ENCODE results near the gene PCYT1A. TPM values are rescaled to one million over a fixed set of nuclear protein-coding genes. Genes with fewer than 3 reads are reported as not detected.
A peak's percentile ranks its signal among the peaks of the same experiment; 100 is the strongest.
"Not testable (repeated sequence)": the region's sequence is repeated elsewhere in the genome, so short reads cannot be mapped to it uniquely, and the experiment has no call there.

Gene PCYT1A
- total and polyA plus RNA-seq, 12 donors, result 21.0 to 121 (median 102) TPM

- peaks cover 0 to 4% (median 0%) of the 10 kb centered on the region in 9 donors for H3K4me1 ChIP-seq
- intact Hi-C loops (cut with DNase I), result loop anchor here in 8 of 10 donors (5.0 to 10.0 kb wide), 3 partner anchors 260 to 268 kb away; partner anchors contain the start of gene SMCO1 (in 6 of the 8)
- WGBS, 2 donors, result 80 to 85% methylated on average over 5 of the region's 5 CpGs
- no peaks in the 10 kb centered on the region for H3K27me3 ChIP-seq
- no peak for DNase-seq
- H3K27ac ChIP-seq, result no peak overlapping the region
- no peak for TF ChIP-seq CTCF (IDR thresholded peaks at IDR 0.05)
- H3K9me3 ChIP-seq, result no peaks in the 10 kb centered on the region
- H3K36me3 ChIP-seq, result peaks cover 0 to 67% (median 22%) of the 10 kb centered on the region in 9 donors
- H3K4me3 ChIP-seq, result no peak overlapping the region
- ATAC-seq, result no peak
Observed at GRCh38 chr3:196254376-196255283, 32.9 kb downstream of the PCYT1A start.

- ATAC-seq (peak in 2 of 8 donors; percentile 14 to 66), DNase-seq (no peak)
- TF ChIP-seq CTCF (IDR thresholded peaks at IDR 0.05), result no peak
- Histone ChIP-seq H3K4me3 (no peak overlapping the region), H3K36me3 (peaks cover 0 to 74% (median 29%) of the 10 kb centered on the region in 9 donors), H3K27me3 (no peaks in the 10 kb centered on the region), H3K27ac (no peak overlapping the region), H3K4me1 (peaks cover 0 to 4% (median 0%) of the 10 kb centered on the region in 9 donors), H3K9me3 (no peaks in the 10 kb centered on the region)
- WGBS, 2 donors, result 98% methylated on average over 16 of the region's 16 CpGs
- intact Hi-C loops (cut with DNase I), result loop anchor here in 6 of 10 donors (5.0 to 10.0 kb wide), 3 partner anchors 263 to 270 kb away; partner anchors contain the start of gene SMCO1 (in 4 of the 6)
Observed at GRCh38 chr3:196251918-196252317, 35.6 kb downstream of the PCYT1A start.

GRCh38 chr3:196246612-196247308 lies 40.8 kb downstream of the PCYT1A start:
- ATAC-seq (no peak), DNase-seq (no peak)
- WGBS, 2 donors, result 89 to 94% methylated on average over 12 to 13 of the region's 13 CpGs
- no peak for TF ChIP-seq CTCF (IDR thresholded peaks at IDR 0.05)
- peaks cover 0 to 3% (median 0%) of the 10 kb centered on the region in 9 donors for H3K4me1 ChIP-seq
- no peaks in the 10 kb centered on the region for H3K27me3 ChIP-seq
- H3K4me3 ChIP-seq, result no peak overlapping the region
- peaks cover 0 to 63% (median 32%) of the 10 kb centered on the region in 9 donors for H3K36me3 ChIP-seq
- H3K9me3 ChIP-seq, result no peaks in the 10 kb centered on the region
- H3K27ac ChIP-seq, result peak overlapping the region in 1 of 10 donors; percentile 10
- intact Hi-C loops (cut with DNase I), result loop anchor here in 1 of 10 donors (10.0 kb wide), 1 partner anchor 278 kb away; no protein-coding TSS in a partner anchor

- WGBS, 2 donors, result 97 to 98% methylated on average over 31 to 34 of the region's 34 CpGs
- H3K27ac ChIP-seq, ATAC-seq, H3K4me3 ChIP-seq, DNase-seq, H3K27me3 ChIP-seq, H3K9me3 ChIP-seq, H3K4me1 ChIP-seq: not testable (repeated sequence)
- intact Hi-C loops (cut with DNase I), result loop anchor here in 1 of 10 donors (10.0 kb wide), 1 partner anchor 281 kb away; no protein-coding TSS in a partner anchor
- H3K36me3 ChIP-seq, result peaks cover 0 to 86% (median 51%) of the 10 kb centered on the region in 9 donors
Observed at GRCh38 chr3:196244166-196244565, 43.4 kb downstream of the PCYT1A start.
